Stimulated activated CD4-positive, alpha-beta T cell treated with anti-CD3 and anti-CD28 coated beads, Interleukin-4, amount 100 ng/mL, for 48 hours (primary cell): Measurements from ENCODE around the gene ZFYVE16.
"Not testable (repeated sequence)": the region's sequence is repeated elsewhere in the genome, so short reads cannot be mapped to it uniquely, and the experiment has no call there.

Experiments used
- DNase-seq, 2 donors: peaks; one replicate each; pipeline ENCODE4 v3.0.0-alpha.2; 2020; ENCODE audit warnings: low read depth in 2 of 2

Gene ZFYVE16

DNA sequence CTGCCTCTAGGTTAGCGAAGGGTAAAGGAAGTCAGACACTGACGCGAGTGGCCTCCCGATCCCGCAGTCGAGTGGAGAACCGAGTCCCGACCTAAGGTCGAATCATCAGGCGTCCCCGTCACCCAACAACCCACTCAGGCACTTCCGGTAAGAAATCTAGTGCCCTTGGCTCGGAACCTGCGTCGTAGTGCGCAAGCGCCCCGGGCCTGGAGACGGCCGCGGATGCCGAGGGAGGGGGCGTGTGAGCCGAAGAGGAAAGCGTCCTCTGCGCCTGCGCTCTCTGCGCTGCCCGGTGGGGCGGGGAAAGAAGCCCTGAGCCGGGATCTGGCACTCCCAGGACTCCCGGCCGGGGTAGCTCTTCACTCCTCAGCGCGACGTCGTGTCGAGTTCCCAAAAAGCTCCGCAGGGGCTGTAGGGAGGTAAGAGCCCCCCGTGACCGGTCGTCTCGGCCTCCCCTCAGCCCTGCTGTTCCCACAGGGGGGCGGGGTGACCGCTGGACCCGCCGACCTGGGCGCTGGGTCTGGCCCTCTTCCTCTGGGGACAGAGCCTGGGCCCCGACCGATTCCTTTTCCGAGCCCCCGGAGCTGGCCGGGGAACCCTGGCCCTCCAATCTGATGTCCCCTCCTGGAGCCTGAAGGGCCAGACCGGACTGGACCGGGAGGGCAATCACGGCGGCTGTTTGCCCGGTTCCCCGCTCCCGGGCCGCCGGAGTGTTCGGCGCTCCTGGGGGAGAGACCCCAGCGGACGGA, at the start of gene ZFYVE16:
ZFYVE16 (plus strand) TSS at position 330 of the 749 bp plus-strand sequence. CDS start 26,084 bp downstream, outside the sequence.
- peak; percentile 95 to 96 for DNase-seq

DNA sequence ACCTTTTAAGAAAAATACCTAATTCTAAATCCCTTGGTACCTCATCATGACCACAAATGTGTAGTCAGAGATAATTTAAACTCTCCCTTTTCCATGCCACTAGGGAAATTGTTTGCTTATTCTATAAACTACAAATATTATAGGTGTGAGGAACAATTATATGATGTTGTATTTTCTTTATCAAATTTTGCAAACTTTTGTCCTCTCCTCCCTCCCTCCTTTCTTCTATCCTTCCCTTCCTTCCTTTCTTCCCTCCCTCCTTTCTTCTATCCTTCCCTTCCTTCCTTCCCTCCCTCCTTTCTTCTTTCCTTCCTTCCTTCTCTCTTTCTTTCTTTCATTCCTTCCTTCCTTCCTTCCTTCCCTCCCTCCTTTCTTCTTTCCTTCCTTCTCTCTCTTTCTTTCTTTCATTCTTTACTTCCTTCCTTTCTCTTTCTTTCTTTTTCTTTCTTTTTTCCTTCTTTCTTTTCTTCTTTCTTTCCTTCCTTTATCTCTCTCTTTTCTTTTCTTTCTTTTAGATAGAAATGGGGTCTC, 46.9 kb upstream of the ZFYVE16 start:
- DNase-seq: no peak

DNA sequence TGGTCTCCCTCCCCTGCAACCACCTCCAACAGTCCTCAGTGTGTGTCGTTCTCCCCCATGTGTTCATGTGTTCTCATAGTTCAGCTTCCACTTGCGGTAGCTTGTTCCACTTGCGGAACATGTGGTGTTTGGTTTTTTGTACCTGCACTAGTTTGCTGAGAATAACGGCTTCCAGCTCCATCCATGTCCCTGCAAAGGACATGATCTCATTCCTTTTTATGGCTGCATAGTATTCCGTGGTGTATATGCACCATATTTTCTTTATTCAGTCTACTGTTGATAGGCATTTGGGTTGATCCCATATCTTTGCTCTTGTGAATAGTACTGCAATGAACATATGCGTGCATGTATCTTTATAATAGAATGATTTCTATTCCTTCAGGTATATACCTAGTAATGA, 43.0 kb upstream of the ZFYVE16 start:
- DNase-seq: no peak

DNA sequence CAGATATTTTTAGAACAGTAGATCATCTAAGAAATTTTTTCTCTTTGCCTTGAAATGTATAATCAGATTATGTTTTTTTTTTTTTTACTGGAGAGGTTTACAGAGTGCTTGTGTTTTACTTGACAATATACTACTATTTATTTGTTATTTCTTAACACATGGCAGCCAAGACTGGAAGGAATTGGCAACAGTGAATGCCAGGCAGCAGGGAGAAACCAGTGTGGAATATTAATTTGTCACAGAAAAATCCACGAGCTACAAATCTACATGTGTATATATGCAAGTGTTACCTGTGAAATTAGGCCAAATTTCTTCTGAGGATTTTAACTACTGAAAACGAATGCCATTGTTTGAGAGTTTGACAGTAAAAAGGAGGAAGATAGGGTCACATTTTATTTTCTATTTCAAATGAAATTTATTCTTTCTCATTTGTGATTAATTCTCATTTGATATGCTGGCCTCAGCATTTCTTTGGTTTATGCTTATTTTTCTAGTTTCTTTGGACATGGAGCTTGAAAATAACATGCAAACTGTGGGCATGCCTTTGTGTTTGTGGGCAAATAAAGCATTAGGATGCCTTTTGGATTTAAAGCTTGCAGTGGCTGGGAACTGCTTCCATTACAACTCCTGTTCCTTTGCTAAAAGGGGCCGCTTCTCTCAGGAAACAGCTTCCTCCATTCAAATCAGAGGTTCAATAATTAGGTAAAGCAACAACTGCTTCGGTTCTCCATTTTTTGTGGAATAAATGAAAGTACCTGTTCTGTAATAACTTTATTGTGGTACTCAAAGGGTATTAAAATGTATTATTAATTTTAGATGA, 39.0 kb upstream of the ZFYVE16 start:
- DNase-seq: no peak

GRCh38 chr5:80369521-80369920, 38.3 kb upstream of the ZFYVE16 start:
- no peak for DNase-seq

DNA sequence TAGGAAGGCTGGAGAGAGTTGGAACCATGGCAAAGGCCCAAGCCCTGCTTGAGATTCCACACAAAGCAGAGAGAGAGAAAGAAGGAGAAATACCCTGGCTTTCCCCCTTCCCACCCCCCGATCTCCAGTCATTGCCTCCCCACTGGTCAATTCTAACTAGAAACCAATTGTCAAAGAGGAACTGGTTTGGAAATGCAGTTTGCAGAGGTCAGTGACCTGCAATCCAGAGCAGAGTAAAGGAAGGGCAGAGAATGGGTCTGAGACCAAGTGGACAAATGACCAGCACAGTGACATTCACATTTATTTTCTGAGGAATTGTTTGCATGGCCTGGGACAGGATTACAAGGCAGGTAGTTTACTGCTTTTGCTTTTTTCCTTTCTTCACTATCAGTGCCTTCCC, 37.5 kb upstream of the ZFYVE16 start:
- DNase-seq: no peak

GRCh38 chr5:80372780-80373179, 35.1 kb upstream of the ZFYVE16 start:
- DNase-seq: no peak

GRCh38 chr5:80374188-80374587, 33.7 kb upstream of the ZFYVE16 start:
- DNase-seq: no peak

- DNase-seq: no peak
Measured at GRCh38 chr5:80376557-80376956, 31.3 kb upstream of the ZFYVE16 start.

GRCh38 chr5:80382488-80382887, 25.4 kb upstream of the ZFYVE16 start:
- no peak for DNase-seq

DNA sequence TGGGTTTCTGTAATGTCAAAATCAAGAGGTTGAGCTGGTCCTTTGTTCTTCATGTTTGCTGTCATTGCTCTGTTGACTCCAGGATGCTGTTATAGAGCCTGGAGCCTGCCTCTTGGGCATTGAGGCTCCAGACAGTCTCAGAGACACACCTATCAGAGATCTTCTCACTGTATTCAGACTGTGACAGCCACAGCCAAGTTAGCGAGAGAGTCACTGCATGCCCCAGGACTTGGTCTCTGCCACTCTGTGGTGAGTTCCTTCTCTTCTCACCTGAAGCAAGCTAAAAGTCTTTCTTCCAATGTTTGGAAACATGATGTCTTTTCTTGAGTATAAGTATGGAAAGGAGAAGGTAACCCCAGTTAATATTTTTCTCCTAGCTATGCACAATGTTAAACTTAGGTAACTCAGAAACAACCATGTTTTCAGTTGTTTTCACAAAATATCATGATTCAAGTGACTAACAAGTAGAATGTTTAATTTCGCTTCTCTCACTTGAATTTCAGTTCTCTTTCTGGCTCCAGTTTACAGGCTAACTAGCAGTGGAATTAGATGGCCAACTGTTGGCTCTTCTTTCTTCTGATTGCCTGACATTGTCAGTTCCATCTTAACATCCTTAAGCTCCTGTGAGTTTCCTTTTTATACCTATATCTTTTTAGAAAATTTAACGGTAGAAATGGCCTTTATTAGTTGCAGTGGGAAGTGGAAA, 20.6 kb upstream of the ZFYVE16 start:
- no peak for DNase-seq

DNA sequence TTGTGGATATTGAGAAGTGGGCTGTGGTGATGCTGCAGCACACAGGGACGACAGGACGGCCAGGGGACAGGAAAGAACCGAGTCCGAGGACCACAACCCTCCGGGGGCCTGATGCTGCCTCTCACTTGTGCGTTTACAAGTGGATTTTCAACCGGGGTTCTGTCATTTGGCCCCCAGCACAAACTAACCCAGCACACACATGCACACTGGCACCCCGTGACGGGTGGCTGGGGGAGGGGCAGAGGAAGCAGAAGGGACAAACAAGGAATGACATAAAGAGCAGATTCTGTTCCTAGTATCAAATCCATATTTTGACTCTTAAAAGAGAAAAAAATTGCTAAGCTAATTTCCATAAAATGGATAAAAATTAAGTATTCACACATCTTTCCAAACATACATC, 18.3 kb upstream of the ZFYVE16 start:
- no peak for DNase-seq

DNA sequence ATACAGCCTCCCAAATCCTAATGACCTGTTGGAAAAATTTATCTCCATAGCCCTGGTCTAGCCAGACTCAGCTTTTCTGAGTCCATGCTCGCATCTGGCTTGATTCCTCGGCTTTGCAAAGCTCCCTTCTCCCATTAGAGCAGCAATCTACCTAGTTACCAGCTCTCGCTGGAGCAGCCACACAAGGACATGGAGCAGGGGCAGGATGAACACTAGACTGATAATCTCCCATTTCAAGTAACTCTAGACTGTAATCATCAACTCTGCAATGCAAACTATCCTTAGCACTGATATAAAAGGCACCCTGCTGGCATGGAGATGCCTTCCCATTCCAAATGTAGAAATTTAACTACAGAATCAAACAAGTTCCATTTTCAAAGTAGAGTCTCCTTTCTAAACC, 17.5 kb upstream of the ZFYVE16 start:
- not testable (repeated sequence) for DNase-seq

DNA sequence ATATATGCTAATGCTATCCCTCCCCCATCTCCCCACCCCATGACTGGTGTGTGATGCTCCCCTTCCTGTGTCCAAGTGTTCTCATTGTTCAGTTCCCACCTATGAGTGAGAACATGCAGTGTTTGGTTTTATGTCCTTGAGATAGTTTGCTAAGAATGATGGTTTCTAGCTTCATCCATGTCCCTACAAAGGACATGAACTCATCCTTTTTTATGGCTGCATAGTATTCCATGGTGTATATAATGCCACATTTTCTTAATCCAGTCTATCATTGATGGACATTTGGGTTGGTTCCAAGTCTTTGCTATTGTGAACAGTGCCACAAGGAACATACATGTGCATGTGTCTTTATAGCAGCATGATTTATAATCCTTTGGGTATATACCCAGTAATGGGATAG, 16.6 kb upstream of the ZFYVE16 start:
- not testable (repeated sequence) for DNase-seq

- no peak for DNase-seq
Measured at GRCh38 chr5:80399526-80400239, 8.2 kb upstream of the ZFYVE16 start.

GRCh38 chr5:80400368-80400767, 7.5 kb upstream of the ZFYVE16 start:
- not testable (repeated sequence) for DNase-seq

DNA sequence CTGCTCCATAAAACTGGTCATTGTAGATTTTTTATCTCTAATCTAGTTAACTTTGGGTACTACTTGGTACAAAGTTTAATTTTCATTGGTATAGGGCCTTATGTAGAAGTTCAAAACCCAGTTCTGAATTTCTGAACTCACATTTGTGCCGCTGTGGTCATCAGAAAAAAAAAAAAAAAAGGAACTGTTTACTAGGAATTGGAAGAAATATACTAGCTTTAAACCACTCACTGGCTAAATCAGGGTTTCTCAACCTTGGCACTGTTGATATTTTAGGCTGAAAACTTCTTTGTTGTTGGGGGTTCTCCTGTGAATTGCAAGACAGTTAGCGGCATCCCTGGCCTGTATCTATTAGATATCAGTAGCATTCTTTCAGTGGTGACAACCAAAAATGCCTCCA, 4.1 kb upstream of the ZFYVE16 start:
- DNase-seq: no peak

DNA sequence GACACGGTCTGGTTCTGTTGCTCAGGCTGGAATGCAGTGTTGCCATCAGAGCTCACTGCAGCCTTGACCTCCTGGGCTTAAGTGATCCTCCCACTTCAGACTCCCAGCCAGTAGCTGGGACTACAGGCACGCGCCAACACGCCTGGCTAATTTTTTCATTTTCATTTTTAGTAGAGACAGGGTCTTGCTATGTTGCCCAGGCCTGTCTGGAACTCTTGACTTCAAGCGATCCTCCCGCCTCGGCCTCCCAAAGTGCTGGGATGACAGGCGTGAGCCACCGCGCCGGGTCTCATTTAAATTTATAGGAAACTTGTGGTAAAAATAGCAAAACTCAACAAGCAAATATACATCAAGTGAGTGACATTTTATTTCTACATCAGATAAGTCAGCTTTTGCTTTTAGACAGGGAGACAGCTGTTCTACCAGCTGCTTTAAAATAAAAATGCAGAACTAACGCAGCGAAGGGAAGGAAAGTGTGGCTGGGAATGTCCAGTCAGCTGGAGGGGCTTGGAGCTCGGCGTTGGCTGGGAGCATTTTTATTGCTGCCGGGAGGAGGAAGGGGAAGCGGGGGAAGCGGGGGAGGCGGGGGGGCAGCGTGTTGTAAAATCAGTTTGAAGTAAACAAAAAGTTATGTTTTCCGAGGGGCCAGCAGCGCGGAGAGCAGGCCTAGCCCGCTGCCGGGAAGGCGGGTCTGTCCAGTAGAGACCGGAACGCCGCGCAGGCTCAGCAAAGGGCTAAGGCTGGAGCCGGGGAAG, 707 bp upstream of the ZFYVE16 start:
- no peak for DNase-seq

GRCh38 chr5:80408484-80409366, 861 bp downstream of the ZFYVE16 start:
- DNase-seq: peak; percentile 30 to 43
